Ascending aorta (tissue), 2 donors: Measurements from ENCODE around the gene SLC28A1. TPM values are rescaled to one million over a fixed set of nuclear protein-coding genes. Genes with fewer than 3 reads are reported as not detected.
A peak's percentile ranks its signal among the peaks of the same experiment; 100 is the strongest.

Experiments
- DNase-seq, 2 donors: peaks; one replicate each; pipeline ENCODE4 v3.0.0-alpha.2; 2019; ENCODE audit warnings: low spot score in 2 of 2
- H3K27ac ChIP-seq, 2 donors: fragments of 200-600 bp; sonication (generic); one replicate each; pipeline ENCODE4 v1.5.1; 2016 to 2017; ENCODE audit warnings: mild to moderate bottlenecking in 1 of 2
- H3K27me3 ChIP-seq: fragments of 200-600 bp; sonication (generic); one replicate; pipeline ENCODE4 v1.5.1; 2017
- H3K36me3 ChIP-seq, 2 donors: fragments of 200-600 bp; sonication (generic); one replicate each; pipeline ENCODE4 v1.5.1; 2016
- H3K4me1 ChIP-seq, 2 donors: fragments of 200-600 bp; sonication (generic); one replicate each; pipeline ENCODE4 v1.5.1; 2016 to 2017; ENCODE audit warnings: mild to moderate bottlenecking in 1 of 2
- H3K4me3 ChIP-seq, 2 donors: fragments of 200-600 bp; sonication (generic); one replicate each; pipeline ENCODE4 v1.5.1; 2016 to 2017; ENCODE audit warnings: mild to moderate bottlenecking in 1 of 2
- H3K9me3 ChIP-seq, 2 donors: fragments of 200-600 bp; sonication (generic); one replicate each; pipeline ENCODE4 v1.5.1; 2016
- intact Hi-C: fragments of 100-400 bp; cut with DNase I; formaldehyde crosslinking; loops from one replicate; pipeline ENCODE4 v1.15.1; 2023
- total RNA-seq: library from RNA; depleted of rRNA; stranded (reverse); fragments of >200 nt; gene quantifications from one replicate; pipeline ENCODE4 v1.1.0, GENCODE V29; 2016
- TF ChIP-seq, protein P1 (sequence below), 3 experiments: fragments of 200-600 bp in 2 of 3; fragments of 450-650 bp in 1 of 3; sonication (generic) in 2 of 3; IDR thresholded peaks; one replicate each; pipeline ENCODE4 v1.5.1; 2016 to 2019; ENCODE audit warnings: antibody characterized with exemption in 3 of 3, mild to moderate bottlenecking in 1 of 3, moderate library complexity in 1 of 3

Gene SLC28A1
- total RNA-seq, 1 donor from 2014 or later, result not detected

GRCh38 chr15:84886984-84887299 lies 2.5 kb downstream of the SLC28A1 start:
- intact Hi-C loops, result no loop called here
- TF ChIP-seq, protein P1, sequence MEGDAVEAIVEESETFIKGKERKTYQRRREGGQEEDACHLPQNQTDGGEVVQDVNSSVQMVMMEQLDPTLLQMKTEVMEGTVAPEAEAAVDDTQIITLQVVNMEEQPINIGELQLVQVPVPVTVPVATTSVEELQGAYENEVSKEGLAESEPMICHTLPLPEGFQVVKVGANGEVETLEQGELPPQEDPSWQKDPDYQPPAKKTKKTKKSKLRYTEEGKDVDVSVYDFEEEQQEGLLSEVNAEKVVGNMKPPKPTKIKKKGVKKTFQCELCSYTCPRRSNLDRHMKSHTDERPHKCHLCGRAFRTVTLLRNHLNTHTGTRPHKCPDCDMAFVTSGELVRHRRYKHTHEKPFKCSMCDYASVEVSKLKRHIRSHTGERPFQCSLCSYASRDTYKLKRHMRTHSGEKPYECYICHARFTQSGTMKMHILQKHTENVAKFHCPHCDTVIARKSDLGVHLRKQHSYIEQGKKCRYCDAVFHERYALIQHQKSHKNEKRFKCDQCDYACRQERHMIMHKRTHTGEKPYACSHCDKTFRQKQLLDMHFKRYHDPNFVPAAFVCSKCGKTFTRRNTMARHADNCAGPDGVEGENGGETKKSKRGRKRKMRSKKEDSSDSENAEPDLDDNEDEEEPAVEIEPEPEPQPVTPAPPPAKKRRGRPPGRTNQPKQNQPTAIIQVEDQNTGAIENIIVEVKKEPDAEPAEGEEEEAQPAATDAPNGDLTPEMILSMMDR (IDR thresholded peaks at IDR 0.05), result no peak
- no peak for DNase-seq

DNA sequence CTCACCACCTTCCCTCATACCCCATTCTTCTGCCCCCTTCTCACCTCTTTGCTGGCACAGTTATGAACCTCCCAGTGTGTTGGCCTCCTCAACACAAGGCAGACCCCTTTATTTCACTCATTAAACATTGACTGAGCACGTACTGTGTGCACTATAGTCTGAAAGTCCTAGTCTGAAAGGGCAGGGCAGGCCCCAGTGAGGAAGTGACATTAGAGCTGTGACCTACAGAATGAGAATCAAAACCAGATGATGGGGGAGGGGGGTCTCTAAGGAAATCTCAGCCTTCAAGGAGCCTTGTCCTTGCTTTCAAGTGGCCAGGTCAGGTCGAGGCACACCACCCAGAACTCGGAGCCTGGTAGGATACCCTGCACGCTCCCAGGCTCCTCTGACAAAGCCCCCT lies 3.5 kb downstream of the SLC28A1 start:
- intact Hi-C loops, result no loop called here
- Histone ChIP-seq H3K9me3 (no peaks in the 10 kb centered on the region), H3K36me3 (no peaks in the 10 kb centered on the region), H3K27me3 (no peaks in the 10 kb centered on the region), H3K4me1 (peaks cover 3 to 15% of the 10 kb centered on the region in 2 donors), H3K27ac (no peak overlapping the region), H3K4me3 (no peak overlapping the region)
- TF ChIP-seq, protein P1 (IDR thresholded peaks at IDR 0.05), result no peak
- DNase-seq, result peak in 1 of 2 donors; percentile 13

More at GRCh38 chr15:84886984-84887299, 2.5 kb downstream of the SLC28A1 start:
- H3K27ac ChIP-seq, result peak overlapping the region in 1 of 2 donors; percentile 16
- no peak overlapping the region for H3K4me3 ChIP-seq
- no peaks in the 10 kb centered on the region for H3K27me3 ChIP-seq
- peaks cover 3 to 16% of the 10 kb centered on the region in 2 donors for H3K4me1 ChIP-seq
- H3K9me3 ChIP-seq, result no peaks in the 10 kb centered on the region
- no peaks in the 10 kb centered on the region for H3K36me3 ChIP-seq

DNA sequence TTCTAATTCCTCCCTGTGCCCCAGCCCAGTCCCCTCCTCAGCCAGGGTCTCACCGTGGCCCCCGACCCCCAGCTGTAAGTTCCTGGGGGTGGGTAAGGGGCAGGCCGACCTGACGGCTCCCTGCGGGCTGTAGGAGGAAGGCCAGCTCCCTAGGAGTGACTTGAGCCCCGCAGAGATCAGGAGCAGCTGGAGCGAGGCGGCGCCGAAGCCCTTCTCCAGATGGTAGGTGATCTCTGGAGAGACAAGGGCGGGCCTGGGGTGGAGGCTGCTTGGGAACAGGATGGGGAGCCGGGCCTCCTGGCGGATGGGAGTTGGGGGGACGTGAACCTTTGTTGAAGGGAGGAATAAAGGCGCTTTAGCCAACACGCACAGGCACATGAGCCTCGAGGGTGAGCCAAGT lies 4.2 kb downstream of the SLC28A1 start:
- Histone ChIP-seq H3K27ac (no peak overlapping the region), H3K4me1 (peaks cover 3 to 8% of the 10 kb centered on the region in 2 donors), H3K27me3 (no peaks in the 10 kb centered on the region), H3K36me3 (no peaks in the 10 kb centered on the region), H3K4me3 (no peak overlapping the region), H3K9me3 (no peaks in the 10 kb centered on the region)
- intact Hi-C loops, result no loop called here
- DNase-seq, result peak in 1 of 2 donors; percentile 37
- TF ChIP-seq, protein P1 (IDR thresholded peaks at IDR 0.05), result no peak

DNA sequence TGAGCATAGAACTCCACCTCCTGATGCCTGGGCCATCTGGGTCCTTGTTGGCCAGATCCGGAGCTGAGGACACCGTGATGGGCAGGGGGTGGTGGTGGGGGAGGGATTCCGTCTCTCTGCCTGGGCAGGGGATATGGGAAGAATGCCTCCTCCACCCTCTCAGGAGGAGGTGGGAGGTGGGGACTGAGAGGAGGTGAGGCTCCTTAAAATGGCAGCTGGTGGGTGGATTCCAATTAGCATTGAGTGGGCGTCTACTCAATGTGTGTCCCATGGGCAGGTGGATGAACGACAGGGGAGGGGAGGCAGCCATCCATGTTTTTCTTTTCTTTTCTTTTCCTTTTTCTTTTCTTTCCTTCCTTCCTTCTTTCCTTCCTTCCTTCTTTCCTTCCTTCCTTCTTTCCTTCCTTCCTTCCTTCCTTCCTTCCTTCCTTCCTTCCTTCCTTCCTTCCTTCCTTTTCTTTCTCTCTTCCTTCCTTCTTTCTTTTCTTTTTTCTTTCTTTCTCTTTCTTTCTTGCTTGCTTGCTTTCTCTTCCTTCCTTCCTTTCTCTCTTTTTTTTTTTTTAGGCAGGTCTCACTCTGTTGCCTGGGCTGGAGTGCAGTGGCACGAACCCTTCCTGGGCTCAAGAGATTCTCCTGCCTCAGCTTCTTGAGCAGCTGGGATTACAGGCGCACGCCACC lies 5.0 kb downstream of the SLC28A1 start:
- H3K27me3 ChIP-seq, result no peaks in the 10 kb centered on the region
- H3K4me1 ChIP-seq, result peaks cover 0 to under 1% of the 10 kb centered on the region in 2 donors
- no peak overlapping the region for H3K4me3 ChIP-seq
- intact Hi-C loops, result no loop called here
- H3K27ac ChIP-seq, result no peak overlapping the region
- H3K9me3 ChIP-seq, result no peaks in the 10 kb centered on the region
- no peak for DNase-seq
- TF ChIP-seq, protein P1 (IDR thresholded peaks at IDR 0.05), result no peak
- H3K36me3 ChIP-seq, result no peaks in the 10 kb centered on the region

DNA sequence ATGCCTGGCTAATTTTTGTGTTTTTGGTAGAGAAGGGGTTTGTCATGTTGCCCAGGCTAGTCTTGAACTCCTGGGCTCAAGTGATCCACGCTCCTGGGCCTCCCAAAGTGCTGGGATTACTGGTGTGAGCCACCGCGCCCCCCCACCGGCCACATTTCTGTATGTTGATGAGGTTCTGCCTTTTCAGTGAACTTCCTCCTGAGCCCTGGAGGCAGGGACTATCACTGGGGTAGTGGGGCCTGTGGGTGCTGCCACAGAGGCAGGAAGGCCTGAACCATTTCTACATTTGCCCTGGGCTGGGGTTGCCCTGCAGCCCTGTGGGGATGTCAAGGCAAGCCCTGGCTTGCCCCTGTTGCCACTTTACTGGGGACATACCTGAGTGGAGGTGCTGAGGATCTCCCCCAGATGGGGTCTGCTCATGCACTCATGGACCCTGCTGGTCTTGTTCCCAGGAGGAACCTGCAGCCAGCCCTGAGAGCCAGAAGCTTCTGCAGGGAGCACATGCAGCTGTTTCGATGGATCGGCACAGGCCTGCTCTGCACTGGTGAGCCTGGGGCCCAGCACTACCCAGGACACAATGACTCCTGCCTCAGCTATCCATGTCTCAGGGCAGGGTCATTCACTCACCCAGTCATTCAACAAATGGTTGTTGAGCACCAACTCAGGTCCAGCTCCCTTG lies 5.7 kb downstream of the SLC28A1 start:
- no peaks in the 10 kb centered on the region for H3K36me3 ChIP-seq

More for the DNA sequence above, 5.7 kb downstream of the SLC28A1 start:
- Histone ChIP-seq H3K4me3 (no peak overlapping the region), H3K9me3 (no peaks in the 10 kb centered on the region), H3K27ac (no peak overlapping the region), H3K4me1 (no peaks in the 10 kb centered on the region), H3K27me3 (no peaks in the 10 kb centered on the region)
- no peak for DNase-seq
- TF ChIP-seq, protein P1 (IDR thresholded peaks at IDR 0.05), result no peak
- intact Hi-C loops, result no loop called here
